Activated naive CD8-positive, alpha-beta T cell treated with anti-CD3 and anti-CD28 coated beads, Interleukin-2, amount 50 U/mL, for 16 hours (primary cell): ENCODE measurements around the gene CDCA5.

Source experiments
- DNase-seq: peaks from one replicate; pipeline ENCODE4 v3.0.0-alpha.2; 2020; ENCODE audit warnings: low read depth, low spot score

Gene CDCA5

DNA sequence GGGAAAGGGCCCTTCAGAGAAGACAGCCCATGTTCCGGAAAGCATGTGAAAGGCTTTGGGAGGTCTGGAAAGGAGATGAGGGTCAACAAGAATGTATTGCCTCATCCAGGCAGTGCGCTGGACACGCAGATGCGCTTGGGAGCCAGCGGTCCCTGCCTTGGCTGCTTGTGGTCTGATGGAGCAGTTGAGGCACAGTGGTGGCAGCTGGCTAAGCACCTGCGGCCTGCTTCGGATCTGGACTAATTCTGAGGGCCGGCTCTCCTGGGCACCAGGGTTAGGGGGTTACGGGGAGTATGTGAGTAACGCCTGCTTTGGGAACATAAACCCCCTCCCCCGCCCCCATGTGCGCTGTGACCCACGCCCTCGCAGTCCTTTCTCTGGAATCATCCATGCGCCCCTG, 23.2 kb upstream of the CDCA5 start:
- no peak for DNase-seq

DNA sequence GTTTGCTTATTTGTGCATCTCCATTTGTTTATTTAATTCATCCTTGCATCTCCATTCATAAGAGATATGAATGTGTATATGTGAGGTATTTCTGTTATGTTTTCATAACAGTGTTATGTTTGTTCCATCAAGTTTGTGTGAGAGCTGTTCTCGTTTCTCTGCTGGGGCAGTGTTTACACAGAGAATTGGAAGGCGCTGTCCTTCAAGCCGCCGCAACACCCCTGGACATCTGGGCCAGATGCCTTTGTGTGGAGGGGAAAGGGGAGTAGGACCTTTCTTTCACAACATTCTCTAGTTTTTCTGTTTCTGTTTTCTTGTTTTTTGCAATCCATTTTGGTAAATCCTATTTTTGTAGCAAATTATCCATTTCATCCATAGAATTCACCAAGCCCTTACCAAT, 20.8 kb upstream of the CDCA5 start:
- DNase-seq: no peak

DNA sequence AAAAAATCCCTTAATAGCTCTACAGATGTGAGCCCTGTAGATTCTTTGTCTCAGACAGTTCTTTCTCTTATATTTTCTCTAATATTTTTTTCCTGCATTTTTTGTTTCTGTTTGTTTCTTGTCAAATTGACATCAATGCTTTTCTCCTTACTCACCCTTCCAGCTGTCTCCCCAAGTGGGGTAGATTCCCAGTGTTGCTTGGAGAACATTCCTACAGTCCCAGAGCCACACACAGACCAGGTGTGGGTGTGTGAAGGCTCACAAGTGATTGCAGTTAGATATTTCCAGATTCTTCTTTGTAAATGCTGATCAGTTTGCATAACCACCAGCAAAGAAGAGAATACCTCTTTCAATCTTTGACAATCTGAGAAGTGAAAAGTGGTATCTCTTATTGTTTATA, 19.6 kb upstream of the CDCA5 start:
- no peak for DNase-seq

DNA sequence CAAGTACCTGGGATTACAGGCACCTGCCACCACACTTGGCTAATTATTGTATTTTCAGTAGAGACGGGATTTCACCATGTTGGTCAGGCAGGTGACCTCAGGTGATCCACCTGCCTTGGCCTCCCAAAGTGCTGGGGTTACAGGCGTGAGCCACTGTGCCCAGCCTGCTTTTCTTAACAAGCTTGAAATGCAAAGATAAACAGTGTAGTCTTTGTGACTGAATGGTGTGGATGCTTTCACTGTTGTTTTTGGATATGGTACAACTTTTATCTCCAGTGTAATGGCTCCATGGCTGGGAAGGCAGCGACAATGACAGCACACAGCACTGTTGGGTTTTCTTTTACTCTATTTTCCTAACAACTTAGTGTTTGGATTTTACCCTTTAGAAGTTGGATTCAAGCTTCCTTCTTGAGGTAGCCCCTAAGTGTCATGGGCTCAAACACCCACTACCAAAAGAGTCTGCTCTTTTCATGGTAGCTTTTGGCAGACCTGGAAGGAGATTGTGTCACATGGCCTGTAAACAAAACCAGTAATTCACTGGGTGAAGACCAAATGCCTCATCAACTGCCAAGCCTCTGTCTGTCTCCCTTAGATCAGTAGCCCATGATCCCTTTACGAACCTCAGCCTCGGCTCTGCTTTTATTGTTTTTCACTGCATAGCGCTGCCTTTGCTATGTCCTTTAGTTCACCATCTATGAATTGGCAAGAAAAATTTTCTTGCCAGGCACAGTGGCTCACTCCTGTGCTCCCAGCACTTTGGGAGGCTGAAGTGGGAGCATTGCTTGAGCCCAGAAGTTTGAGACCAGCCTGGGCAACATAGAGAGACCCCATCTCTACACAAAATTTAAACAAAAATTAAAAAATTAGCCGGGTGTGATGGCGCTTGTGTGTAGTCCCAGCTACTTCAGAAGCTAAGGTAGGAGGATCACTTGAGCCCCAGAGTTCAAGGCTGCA, 18.6 kb upstream of the CDCA5 start:
- DNase-seq: no peak

DNA sequence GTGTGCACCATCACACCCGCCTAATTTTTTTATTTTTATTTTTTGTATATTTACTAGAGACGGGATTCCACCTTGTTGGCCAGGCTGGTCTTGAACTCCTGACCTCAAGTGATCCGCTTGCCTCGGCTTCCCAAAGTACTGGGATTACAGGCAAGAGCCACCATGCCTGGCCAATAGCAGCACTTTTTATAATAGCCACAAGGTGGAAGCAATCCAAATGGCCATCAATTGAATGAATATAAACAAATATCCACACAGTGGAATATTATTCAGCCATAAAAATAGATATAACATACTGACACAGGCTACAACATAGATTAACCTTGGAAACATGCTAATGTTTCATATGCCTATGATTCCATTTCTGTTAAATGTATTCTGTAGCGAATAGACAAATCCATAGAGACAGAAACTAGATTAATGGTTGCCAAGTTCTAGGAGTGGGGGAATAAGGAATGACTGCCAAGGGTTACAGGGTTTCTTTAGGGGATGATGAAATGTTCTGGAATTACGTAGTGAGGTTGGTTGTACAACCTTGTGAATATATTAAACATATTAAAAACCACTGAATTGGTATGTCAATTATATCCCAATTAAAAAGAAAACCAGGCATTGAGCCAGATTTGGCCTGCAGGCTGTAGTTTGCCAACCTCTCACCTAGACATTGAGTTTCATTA, 17.0 kb upstream of the CDCA5 start:
- no peak for DNase-seq

DNA sequence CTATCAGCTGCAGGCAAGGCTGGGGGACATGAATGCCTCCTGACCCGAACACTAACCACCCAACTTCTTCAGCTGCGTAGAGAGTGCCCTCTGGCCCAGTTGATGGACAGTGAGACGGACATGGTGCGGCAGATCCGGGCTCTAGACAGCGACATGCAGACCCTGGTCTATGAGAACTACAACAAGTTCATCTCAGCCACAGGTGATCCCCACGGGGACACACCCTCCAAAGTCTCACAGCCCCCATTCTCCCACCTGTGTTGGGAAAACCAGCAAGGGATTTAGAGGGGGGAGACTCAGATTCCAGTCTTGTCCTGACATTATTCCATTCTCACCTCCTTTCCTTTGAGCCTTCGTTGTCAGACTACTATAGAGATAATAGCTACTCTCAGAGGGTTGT, 13.1 kb upstream of the CDCA5 start:
- DNase-seq: no peak

DNA sequence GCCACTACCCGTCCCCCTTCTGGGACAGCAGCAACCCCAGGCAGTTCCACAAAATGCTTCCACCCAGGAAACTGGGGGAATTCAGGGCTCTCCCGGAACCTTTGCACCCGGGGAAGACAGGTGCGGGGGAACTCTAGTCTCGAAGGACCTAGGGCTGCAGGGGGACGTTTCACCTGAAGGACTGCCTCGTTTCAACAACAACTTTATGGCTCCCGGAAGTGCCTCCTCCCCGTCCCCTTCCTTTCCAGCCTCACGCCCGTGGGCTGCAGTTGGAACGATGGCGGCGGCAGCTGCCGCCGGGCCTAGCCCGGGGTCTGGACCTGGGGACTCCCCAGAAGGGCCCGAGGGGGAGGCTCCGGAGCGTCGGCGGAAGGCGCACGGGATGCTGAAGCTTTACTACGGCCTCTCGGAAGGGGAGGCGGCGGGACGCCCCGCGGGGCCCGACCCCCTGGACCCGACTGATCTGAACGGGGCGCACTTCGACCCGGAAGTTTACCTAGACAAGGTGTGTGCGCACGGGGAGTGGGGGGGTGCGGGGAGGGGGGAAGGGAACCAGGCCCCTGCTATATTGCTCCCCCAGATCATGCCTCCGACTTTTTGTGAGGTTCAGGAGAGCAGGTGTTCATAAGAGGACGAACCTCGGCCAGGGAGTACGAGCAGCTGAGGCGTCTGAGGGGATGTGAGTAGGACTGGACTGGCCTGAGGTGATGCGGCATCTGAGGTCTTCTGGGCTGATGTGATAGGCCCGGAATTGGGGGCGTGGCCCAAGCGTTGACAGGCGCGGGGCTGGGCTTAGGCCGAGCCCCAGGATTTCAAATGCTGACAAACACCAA, 12.3 kb upstream of the CDCA5 start, which contains the start of gene VPS51:
VPS51 (plus strand) TSS at position 241 of the 833 bp plus-strand sequence; CDS start at position 278, 37 bp downstream.
- peak; percentile 60 for DNase-seq

DNA sequence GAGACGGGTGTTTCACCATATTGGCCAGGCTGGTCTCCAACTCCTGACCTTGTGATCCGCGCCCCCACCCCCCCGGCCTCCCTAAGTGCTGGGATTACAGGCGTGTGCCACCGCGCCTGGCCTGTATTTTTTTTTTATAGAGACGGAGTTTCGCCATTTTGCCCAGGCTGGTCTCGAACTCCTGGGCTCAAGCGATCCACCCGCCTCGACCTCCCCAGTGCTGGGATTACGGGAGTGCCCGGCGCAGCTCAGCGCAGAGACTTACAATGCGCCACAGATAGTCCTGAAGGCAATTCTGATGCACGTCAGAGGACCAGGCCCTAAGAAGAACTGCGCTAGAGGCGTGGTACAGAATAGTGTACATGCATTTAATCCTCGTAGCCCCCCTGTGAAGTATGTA, 11.6 kb upstream of the CDCA5 start:
- DNase-seq: no peak

DNA sequence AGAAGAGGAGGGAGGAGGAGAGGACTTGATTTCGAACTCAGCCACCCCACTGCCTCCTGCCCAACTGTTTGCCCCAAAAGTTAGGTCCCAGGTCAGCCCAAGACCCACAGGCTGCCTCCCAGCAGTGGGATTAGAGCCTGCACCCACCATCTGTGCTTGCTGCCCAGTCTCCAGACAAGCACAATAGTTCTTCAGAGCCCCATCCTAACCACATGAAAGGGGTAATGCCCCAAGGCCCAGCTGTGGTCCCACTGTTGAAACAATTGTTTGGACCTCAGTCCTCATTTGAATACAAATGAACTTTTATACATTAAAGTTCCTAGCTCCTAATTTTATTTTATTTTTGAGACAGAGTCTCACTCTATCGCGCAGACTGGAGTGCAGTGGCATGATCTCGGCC, 6.8 kb upstream of the CDCA5 start:
- no peak for DNase-seq

DNA sequence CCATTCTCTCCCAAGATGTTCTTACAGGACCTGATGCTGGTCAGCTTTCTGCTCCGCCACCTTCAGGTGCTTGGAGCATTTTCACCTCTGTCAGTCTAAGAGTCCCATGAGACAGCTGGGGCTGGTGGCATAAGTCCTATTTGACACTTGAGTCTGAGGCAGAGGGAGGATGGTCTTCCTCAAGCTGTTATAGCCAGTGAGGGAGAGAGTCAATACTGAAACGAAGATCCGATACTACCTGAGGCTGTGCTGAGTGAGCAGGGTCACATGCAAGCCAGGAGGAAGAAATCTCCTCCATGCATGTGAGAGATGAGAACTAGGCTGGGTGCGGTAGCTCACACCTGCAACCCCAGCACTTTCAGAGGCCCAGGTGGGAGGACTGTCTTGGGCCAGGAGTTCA, 5.8 kb upstream of the CDCA5 start:
- DNase-seq: no peak

DNA sequence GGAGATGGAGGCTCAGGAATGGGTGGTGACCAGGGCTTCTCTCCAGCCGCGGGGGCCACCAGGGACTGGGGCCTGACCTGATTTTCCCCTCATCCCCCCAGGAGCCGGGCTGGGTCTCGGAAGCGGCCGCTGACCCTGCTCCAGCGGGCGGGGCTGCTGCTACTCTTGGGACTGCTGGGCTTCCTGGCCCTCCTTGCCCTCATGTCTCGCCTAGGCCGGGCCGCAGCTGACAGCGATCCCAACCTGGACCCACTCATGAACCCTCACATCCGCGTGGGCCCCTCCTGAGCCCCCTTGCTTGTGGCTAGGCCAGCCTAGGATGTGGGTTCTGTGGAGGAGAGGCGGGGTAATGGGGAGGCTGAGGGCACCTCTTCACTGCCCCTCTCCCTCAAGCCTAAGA, 4.0 kb upstream of the CDCA5 start:
- DNase-seq: no peak

DNA sequence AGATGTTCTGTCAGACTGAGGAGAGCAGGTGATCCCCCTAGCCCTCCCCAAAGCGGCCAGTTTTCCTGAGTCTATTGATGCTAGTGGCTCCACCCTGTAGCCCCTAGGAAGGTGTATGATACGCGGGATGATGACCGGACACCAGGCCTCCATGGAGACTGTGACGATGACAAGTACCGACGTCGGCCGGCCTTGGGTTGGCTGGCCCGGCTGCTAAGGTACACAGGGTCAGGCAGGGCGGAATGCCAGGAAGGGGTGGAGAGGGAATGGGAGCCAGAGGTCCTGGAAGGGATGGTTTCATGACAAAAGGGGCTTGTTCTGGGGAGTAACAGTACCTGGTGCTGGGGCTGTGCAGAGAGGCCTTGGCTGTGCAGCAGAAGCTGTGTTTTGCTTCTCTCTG, 3.4 kb upstream of the CDCA5 start:
- no peak for DNase-seq

DNA sequence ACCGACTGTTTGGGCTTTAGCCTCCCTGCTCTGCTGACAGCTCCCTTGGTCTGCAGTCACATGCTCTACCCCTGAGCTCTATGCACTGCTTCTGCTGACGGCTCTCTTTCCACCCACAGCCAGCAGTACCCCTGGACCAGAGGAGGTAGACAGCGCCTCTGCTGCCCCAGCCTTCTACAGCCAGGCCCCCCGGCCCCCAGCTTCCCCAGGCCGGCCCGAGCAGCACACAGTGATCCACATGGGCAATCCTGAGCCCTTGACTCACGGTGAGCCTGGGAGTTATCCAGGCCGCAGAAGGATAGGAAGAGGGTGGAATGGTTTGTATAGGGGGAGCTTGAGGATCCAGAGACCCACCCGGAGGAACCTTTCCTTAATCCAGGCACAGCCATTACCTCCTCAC, 3.0 kb upstream of the CDCA5 start:
- DNase-seq: no peak

DNA sequence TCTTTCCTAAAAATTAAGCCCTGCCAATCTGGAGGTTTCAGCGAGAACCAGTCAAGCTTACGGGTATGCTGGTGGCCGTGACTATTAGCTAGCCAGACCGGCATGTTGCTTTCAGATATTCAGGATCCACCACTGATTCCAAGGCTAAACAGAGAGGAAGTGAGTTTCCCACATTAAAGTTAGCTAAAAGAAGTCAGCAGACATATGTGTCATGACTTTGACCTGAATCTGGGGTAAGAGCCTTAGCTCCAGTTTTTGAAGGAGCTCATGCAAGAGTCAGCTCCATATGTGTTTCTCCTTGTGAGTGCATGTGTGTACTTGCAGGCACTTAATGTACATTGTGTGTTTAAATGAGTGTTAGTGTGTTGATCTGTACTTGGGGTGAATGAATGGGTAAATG, 1.6 kb upstream of the CDCA5 start:
- DNase-seq: no peak

DNA sequence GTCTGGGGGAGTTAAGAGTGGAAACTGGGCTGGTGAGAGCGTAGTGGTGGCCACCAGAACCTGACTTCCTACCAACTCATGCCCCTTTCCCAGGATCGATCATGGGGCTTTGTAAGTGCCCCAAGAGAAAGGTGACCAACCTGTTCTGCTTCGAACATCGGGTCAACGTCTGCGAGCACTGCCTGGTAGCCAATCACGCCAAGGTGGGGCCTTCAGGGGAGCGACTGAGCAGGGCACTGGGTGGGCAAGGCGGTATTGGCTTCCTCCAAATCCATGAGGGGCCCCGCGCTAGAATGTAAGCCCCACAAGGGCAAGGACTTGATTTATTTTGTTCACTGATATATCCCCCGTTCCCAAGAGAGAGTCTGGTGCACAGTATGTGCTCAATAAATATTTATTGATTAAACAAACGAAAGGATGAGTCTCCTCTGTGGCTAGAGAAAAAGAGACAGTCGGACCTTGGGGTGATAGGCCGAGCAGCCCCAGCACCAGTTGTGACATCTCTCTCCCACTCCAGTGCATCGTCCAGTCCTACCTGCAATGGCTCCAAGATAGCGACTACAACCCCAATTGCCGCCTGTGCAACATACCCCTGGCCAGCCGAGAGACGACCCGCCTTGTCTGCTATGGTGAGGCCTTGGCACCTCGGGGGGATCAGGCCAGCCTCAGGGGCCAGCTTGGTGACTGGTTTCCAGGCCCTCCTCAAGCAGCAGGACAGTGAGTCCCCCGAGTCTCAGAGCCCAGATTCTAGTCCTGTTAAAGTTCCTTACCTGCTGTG, 947 bp upstream of the CDCA5 start:
- DNase-seq: no peak

DNA sequence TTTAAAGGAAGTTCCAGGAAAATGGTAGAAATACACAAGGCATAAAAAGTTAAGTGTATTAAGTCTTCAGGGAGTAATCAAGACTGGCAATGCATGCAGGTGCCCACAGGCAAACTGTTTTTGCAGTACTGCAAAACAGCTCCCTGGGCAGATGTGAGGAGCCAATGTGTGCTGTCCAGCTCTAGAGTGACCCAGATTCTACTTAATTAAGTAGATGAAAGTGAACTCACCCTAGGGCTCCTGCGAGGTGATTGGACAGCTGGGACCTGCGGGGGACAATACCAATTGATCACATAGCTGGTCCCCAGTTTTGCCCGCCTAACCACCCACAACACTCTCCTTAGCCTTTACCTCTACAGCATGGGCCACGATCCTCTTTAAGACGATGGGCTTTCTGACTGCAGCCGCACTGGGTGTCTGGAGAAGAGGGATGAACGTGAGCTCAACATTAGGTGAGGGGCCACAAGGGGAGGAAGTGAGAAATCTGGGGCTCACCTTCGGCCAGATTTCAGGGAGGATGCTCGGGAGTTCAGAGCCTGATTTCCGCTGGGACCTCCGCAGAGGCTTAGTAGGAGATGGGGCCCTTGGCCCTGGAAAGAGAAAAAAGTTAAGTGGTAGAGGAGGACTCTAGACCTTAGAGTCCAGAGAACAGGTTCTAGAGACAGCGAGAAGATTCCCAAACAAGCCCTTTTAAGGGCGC, 556 bp downstream of the CDCA5 start:
- no peak for DNase-seq

DNA sequence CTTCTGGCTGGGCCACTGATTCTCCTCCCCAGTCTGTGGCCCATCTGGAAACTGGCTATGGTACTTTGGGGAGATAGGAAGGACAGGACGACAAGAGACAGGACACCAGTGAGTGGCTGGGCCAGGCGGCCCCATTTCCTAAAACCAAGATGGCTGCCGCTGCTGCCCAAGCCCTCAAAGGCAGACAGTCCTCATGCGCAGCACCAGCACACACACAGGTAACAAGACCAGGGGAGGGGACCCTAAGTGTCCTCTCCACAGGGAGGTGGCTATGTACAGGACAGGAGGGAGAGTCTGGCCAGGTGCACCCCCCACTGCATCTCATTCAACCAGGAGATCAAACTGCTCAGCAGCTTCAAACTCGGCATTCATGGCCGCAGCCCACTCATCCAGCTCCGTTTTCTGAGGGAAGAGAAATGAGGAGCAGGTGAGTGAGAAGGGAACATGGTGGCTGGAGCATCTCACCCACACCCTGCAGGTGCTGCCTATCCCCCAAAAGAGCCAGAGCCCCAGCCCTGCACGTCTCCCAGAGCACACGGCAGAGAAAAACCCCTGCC, 5.0 kb downstream of the CDCA5 start:
- DNase-seq: no peak

DNA sequence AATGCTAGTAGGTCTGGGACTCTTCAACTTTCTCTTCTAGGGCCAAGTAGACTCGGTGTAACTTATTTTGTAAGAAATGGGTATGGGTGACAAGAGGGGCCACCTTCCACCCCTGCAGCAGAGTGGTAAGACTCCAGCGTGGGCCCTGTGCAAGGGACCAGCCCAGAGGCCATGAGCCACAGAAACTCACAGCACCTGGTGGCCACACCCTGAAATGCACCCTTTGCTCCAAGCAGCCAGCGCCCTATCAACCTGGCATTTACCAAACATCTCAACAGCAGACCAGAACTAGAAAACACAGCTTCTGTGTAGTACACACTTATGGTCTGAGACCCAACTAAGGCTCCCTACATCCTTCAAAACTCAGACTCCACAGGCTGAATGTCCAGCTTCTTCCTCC, 5.7 kb downstream of the CDCA5 start:
- peak; percentile 25 for DNase-seq

DNA sequence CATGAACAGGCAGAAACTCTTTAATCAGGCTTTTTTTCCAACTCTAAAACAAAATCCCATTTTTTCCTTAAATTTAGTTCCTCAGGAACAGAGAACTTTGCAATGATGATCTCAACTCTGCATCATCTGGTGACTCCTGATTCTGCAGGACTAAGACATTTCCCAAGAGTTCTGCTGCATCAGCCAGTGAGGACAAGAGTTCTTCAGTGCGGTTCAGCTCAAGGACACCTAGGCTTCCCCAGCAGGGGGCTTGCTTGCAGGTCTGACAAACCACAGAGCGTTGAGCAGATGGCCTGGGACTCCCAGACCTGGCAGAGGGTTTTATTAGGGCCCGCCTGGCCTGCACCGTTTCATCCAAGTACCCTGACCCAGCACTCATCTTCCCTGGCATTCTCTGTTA, 6.4 kb downstream of the CDCA5 start:
- DNase-seq: no peak

DNA sequence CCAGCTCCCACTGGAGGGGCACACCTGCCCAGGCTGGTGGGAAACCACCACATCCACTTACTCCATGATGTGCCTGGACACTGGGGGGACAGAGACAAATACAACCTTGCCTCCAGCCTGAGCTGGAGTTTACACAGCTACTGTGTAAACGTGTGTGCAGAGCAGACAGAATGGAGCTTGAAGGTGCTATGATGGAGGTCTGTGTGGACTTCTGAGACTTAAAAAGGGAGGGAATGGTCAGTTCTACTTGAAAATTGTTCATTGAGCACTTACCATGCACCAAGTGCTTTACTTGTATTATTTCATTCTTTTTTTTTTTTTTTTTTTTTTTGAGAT, 11.2 kb downstream of the CDCA5 start:
- no peak for DNase-seq
